GM21447 (cell line): Measurements from ENCODE around the gene HSDL2.
"Not testable (repeated sequence)": the region's sequence is repeated elsewhere in the genome, so short reads cannot be mapped to it uniquely, and the experiment has no call there.

Experiments
- ATAC-seq: cut with Tn5 transposase; IDR thresholded peaks from one replicate; pipeline ENCODE4 v1.9.1; 2021; ENCODE audit not compliant: unreplicated experiment

Gene HSDL2

DNA sequence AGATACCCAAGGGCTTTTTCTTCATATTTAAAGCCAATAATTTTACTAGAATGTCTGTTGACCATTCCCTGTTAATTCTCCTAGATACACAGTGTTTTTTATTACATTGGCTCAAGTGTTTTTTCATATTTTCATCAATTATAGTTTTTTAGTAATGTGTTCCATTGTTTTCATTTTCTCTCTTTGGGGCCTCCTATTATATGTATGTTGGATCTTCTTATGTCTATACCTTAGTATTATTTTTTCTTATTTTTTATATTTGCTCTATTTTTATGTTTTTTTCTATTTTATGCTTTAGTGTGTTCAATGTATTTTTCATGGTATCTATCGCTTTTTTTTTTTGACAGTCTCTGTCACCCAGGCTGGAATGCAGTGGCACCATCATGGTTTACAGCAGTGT lies 114.2 kb downstream of the HSDL2 start:
- no peak for ATAC-seq

DNA sequence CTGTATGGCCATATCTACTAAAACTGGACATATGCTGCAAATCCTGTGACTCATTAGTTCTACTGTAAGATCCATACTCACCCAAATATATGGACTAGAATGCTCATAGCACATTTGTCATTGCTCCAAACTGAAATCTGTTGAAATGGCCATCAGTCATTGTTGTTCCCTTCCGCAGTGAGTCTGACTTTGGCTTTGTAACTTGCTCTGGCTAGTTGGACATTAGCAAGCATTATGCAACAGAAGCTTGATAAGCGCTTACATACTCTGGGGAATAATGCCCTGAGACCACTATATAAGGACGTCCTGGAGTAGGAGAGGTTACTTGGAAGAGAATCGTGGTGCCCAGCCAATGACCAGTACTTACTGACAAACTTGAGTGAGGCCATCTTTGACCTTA lies 115.7 kb downstream of the HSDL2 start:
- no peak for ATAC-seq

- no peak for ATAC-seq
These were observed 116.3 kb downstream of the HSDL2 start for GRCh38 chr9:112496074-112496722.

DNA sequence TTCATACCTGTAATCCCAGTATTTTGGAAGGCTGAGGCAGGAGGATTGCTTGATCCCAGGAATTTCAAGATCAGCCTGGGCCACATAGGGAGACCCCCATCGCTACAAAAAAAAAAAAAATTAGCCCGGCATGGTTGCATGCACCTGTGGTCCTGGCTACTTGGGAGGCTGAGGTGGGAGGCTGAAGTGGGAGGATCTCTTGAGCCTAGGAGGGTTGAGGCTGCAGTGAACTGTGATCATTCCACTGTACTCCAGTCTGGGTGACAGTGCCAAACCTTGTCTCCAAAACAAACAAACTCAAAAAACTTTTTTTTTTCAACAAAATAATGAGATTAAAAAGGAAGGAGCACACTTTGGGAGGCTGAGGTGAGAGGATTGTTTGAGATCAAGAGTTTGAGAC lies 120.9 kb downstream of the HSDL2 start:
- no peak for ATAC-seq

DNA sequence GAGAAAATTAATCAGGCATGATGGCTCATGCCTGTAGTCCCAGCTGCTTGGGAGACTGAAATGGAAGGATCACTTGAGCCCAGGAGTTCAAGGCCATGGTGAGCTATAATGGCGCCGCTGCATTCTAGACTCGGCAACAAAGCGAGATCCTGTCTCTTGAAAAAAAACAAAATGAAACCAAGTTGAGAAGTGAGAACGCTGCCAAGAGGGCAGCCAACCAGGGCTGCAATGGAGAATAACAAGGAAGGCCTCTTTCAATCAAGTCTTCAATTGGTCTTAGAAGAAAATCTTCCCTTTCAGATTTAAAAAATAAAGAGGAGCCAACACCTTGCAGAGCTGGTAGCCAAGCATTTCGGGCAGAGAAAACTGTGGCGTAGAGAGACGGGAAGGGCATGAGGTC lies 121.4 kb downstream of the HSDL2 start:
- ATAC-seq: no peak

DNA sequence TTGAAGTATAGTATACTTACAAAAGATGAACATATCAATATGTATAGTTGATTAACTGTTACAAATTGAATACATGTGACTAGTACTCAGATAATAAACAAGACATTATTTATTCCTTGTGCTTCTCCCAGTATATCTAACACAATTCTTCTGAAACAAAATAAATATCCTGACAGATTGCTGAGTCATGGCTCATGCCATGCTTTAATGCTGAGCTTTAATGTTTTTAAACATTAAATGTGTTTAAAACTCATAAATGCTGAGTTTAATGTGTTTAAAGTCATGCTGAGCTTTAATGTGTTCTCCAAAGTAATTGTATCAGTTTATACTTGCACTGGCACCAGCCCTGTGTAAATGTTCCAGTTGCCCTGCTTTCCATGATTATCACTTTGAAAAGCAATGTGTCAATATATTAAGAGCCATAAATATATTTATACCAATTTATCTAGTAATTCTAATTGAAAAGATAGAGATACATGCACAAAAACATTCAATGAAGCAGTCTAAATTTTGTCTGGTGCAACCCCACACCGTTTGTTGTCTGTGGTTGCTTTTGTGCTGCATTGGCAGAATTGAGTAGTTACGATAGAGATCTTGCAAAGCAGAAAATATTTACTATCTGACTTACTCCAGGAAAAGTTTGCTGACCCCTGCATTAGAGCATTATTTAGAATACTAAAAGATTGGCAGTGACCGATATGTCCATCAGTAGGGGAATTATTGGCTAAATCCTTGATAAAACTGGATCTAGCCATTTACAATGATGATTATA lies 122.5 kb downstream of the HSDL2 start:
- no peak for ATAC-seq

DNA sequence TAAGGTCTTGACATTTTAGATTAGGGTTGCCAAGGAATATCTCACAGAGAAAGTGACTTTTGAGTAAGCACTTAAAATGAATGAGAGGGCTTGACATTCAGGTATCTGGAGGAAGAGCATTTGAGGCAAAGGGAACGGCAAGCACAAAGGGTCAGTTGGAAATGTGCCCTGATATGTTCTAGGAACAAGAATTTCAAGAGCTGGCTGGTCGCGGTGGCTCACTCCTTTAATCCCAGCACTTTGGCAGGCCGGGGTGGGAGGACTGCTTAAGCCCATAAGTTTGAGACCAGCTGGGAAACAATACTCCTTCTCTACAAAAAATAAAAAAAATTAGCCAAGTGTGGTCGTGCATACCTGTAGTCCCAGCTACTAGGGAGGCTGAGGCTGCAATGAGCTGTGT lies 123.3 kb downstream of the HSDL2 start:
- ATAC-seq: no peak

- ATAC-seq: no peak
These were observed 125.2 kb downstream of the HSDL2 start for GRCh38 chr9:112505086-112505485.

DNA sequence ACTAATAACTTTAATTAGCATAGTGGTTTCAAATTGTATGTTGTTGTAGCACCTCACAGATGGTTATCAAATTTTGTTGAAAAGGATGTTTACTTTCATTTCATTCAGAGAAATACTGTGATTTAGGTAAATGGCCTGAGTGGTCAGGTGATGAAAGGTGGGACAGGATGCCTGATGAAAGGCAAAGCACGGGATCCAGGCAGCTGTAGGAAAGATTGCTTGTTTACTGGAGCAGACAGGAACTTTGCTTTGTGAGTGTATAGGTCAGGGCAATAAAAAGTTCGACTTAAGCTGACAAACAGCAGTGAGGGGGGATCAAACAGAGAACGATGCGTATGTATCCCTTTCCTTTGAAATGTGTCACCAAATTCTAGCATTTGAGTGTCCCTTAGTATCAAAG lies 125.7 kb downstream of the HSDL2 start:
- no peak for ATAC-seq

DNA sequence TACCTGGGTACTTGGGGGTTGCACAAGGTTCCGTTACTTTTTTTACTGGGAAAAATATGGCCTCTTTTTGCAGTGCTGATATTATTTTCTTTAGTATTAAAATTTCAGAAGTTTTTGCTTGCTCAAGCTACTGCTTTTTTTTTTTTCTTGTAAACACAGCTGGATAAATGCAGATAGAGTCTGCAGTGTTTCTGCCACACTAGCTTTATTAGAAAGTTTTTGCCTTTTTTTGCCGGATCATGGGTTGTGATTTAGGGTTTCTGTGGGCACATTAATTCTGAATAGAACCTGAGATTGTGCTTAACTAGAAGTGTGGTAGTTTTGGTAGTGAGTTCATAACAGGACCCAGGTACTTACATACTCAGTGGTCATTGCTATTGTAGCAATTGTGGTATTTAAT lies 126.7 kb downstream of the HSDL2 start:
- no peak for ATAC-seq

GRCh38 chr9:112507001-112507680 lies 127.2 kb downstream of the HSDL2 start:
- ATAC-seq: no peak

- ATAC-seq: no peak
These were observed 128.5 kb downstream of the HSDL2 start for GRCh38 chr9:112508377-112508776.

GRCh38 chr9:112512377-112512776 lies 132.5 kb downstream of the HSDL2 start:
- ATAC-seq: not testable (repeated sequence)

DNA sequence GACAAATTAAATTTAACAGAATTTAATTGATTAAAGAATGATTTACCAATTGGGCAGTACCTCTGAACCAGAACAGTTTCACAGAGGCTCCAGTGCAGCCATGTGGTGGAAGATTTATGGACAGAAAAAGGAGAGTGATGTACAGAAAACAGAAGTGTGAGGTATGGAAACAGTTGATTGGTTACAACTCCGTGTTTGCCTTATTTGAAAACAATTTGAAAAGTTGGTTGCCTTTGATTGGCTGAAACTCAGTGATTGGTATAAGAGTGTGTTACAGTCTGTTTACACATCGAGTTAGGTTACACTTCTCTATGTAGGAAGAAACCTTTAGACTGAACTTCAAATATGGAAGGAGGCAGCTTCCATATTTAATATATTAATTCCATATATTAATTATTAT lies 136.9 kb downstream of the HSDL2 start:
- no peak for ATAC-seq

DNA sequence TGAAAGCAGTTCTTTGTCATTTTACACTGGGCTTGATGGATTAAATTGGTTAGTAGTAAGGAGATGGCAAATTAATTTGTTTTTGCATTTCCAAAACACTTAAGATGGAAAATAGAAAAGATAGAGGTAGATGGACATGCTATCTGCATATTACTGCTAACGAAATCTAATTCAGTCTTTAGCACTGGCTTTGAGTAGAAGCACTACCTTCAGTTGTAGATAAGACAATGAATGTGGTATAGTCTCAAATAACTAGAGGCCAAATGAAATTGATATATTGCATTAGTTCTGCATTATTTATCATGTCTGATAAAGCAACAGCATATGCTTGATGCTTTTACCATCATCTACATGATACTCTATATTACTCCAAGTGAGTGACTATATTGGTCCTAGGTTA lies 140.2 kb downstream of the HSDL2 start:
- ATAC-seq: no peak

DNA sequence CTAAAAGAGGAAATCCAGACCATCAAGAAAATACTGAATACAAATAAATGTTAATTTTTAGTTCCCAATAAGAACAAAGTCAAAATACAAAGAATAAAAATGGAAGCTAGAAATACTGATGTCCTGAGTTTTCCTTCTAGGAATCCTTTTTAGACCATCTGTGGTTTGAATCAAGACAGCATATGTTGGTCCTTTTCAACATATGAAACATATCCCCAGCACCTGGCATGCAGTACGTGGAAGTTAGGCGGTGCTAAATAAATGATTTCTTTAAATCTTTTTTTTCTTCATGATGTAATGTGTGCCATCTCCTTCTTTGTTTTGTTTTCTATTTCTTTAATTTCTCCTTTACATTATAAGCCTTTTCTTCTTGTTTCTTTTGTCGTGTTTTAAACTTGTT lies 140.7 kb downstream of the HSDL2 start:
- ATAC-seq: no peak
